Adrenal gland (tissue), 5 donors: ENCODE results near the gene MTR.

ENCODE experiments used
- POLR2A ChIP-seq, 2 donors: fragments of 450-650 bp; IDR thresholded peaks; one replicate each; pipeline ENCODE4 v1.6.1; 2017; ENCODE audit warnings: antibody characterized with exemption in 2 of 2, mild to moderate bottlenecking in 2 of 2, moderate library complexity in 1 of 2
- TF ChIP-seq, protein P1 (sequence below), 6 experiments: fragments of 450-650 bp in 4 of 6; fragments of 200-600 bp in 2 of 6; sonication (generic) in 1 of 6; IDR thresholded peaks; 1 replicate in 5 of 6; 2 replicates in 1 of 6; pipeline versions ENCODE4 v1.5.1 to v1.8.0; 2016 to 2021; ENCODE audit warnings: antibody characterized with exemption in 6 of 6, mild to moderate bottlenecking in 2 of 6, moderate library complexity in 1 of 6
- donor health status: DM: no; HTN: no; CAD: no.

DNA sequence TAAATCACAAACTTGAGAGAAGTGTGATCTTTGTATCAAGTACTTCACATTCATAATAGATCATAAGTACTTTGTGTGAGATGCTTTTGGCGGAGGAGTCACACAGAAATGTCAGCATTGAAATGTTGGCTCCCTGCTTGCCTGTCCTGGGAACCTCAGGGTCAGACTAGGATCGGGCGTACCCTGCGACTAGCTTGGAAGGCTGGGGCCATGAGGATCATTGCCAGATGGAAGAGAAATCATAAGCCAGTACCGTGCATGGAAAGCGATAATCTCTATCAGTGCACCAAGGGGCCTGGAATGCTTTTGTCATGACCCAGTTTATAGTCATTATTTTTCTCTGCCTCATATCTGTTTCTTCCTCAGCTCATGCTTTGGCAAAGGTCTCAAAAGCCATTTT lies 35.5 kb downstream of the MTR start:
- TF ChIP-seq, protein P1, sequence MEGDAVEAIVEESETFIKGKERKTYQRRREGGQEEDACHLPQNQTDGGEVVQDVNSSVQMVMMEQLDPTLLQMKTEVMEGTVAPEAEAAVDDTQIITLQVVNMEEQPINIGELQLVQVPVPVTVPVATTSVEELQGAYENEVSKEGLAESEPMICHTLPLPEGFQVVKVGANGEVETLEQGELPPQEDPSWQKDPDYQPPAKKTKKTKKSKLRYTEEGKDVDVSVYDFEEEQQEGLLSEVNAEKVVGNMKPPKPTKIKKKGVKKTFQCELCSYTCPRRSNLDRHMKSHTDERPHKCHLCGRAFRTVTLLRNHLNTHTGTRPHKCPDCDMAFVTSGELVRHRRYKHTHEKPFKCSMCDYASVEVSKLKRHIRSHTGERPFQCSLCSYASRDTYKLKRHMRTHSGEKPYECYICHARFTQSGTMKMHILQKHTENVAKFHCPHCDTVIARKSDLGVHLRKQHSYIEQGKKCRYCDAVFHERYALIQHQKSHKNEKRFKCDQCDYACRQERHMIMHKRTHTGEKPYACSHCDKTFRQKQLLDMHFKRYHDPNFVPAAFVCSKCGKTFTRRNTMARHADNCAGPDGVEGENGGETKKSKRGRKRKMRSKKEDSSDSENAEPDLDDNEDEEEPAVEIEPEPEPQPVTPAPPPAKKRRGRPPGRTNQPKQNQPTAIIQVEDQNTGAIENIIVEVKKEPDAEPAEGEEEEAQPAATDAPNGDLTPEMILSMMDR (IDR thresholded peaks at IDR 0.05), result no peak
- TF ChIP-seq POLR2A (IDR thresholded peaks at IDR 0.05), result no peak
